Caco-2 (cell line): ENCODE data around the gene HPF1. TPM values are rescaled to one million over a fixed set of nuclear protein-coding genes. Genes with fewer than 3 reads are reported as not detected.
A peak's percentile ranks its signal among the peaks of the same experiment; 100 is the strongest.

Experiments used
- BruUV-seq: library from RNA; stranded (reverse); fragments of 400-500 nt; replicated peaks from 2 replicates; lab custom pipeline; 2021; lab: Mats Ljungman, UMichigan
- CTCF ChIA-PET: fragments of 300-600 bp; sonication (Branson Sonifier 250); formaldehyde crosslinking; loops from one replicate; lab custom pipeline; 2022; ENCODE audit warnings: antibody characterized with exemption; lab: Charles Lee
- POLR2A ChIA-PET: fragments of 300-600 bp; sonication (Branson Sonifier 250); formaldehyde crosslinking; loops from one replicate; lab custom pipeline; 2022; ENCODE audit warnings: antibody characterized with exemption; lab: Charles Lee
- DNase-seq, 2 experiments: peaks; one replicate each; pipeline versions ENCODE4 v3.0.0 to v3.0.0-alpha.2; 2020 to 2022
- H3K27me3 ChIP-seq: replicated peaks from 2 replicates; pipeline ENCODE4 v1.6.0; 2011; ENCODE audit warnings: low read length; ENCODE audit not compliant: control insufficient read depth, insufficient read depth
- H3K36me3 ChIP-seq: 2 replicates; pipeline ENCODE4 v1.5.1; 2011; ENCODE audit warnings: low read length; ENCODE audit not compliant: control insufficient read depth, insufficient read depth
- H3K4me1 ChIP-seq: fragments of 250-450 bp; sonication (Bioruptor Pico); 2 replicates; pipeline ENCODE4 v1.5.1; 2020; ENCODE audit warnings: mild to moderate bottlenecking
- H3K4me3 ChIP-seq: 2 replicates; pipeline ENCODE4 v1.5.1; 2011; ENCODE audit warnings: low read depth, mild to moderate bottlenecking, control low read depth, low read length
- H3K9me3 ChIP-seq: fragments of 250-450 bp; sonication (Bioruptor Pico); 2 replicates; pipeline ENCODE4 v1.5.1; 2020; ENCODE audit warnings: mild to moderate bottlenecking, moderate library complexity
- H3K27ac Mint-ChIP-seq: one replicate; pipeline ENCODE4 v1.8.0; 2022; ENCODE audit warnings: mixed read lengths; ENCODE audit not compliant: unreplicated experiment
- H3K27me3 Mint-ChIP-seq: one replicate; pipeline ENCODE4 v1.8.0; 2022; ENCODE audit warnings: mixed read lengths; ENCODE audit not compliant: insufficient read depth, unreplicated experiment
- H3K36me3 Mint-ChIP-seq: one replicate; pipeline ENCODE4 v1.8.0; 2022; ENCODE audit warnings: mild to moderate bottlenecking, mixed read lengths; ENCODE audit not compliant: insufficient read depth, unreplicated experiment
- H3K4me1 Mint-ChIP-seq: one replicate; pipeline ENCODE4 v1.8.0; 2022; ENCODE audit warnings: low read depth, mixed read lengths; ENCODE audit not compliant: unreplicated experiment
- H3K4me3 Mint-ChIP-seq: one replicate; pipeline ENCODE4 v1.8.0; 2022; ENCODE audit warnings: mild to moderate bottlenecking, moderate library complexity, mixed read lengths; ENCODE audit not compliant: unreplicated experiment
- H3K9me3 Mint-ChIP-seq: one replicate; pipeline ENCODE4 v1.8.0; 2022; ENCODE audit warnings: mixed read lengths; ENCODE audit not compliant: unreplicated experiment
- CTCF ChIP-seq, 2 experiments: fragments of 200-600 bp in 1 of 2; IDR thresholded peaks; 1 replicate in 1 of 2; 2 replicates in 1 of 2; pipeline versions ENCODE4 v1.5.1 to v1.8.0; 2011 to 2022; ENCODE audit warnings: antibody characterized with exemption in 1 of 2, control low read depth in 1 of 2, inconsistent platforms in 1 of 2, low read depth in 1 of 2, low read length in 1 of 2, mild to moderate bottlenecking in 1 of 2, moderate library complexity in 1 of 2; ENCODE audit not compliant: insufficient read depth in 1 of 2, severe bottlenecking in 1 of 2, unreplicated experiment in 1 of 2
- intact Hi-C: fragments of 100-400 bp; cut with micrococcal nuclease; formaldehyde crosslinking; loops from one replicate; pipeline ENCODE4 v1.10.0; 2022; ENCODE audit not compliant: unreplicated experiment
- total RNA-seq: library from RNA; stranded (reverse); gene quantifications from 2 replicates; pipeline ENCODE4 v1.2.3, GENCODE V29; 2022

Gene HPF1
- total RNA-seq, 1 experiment from 2014 or later: 14.9 TPM

- Histone ChIP-seq H3K4me1 (no peaks in the 10 kb centered on the region), H3K36me3 (no peaks in the 10 kb centered on the region), H3K9me3 (no peaks in the 10 kb centered on the region), H3K4me3 (no peak overlapping the region), H3K27me3 (no peaks in the 10 kb centered on the region)
- no peak for DNase-seq
- intact Hi-C loops: no loop called here
- no peaks in the 10 kb centered on the region for H3K36me3 Mint-ChIP-seq
- POLR2A ChIA-PET: no interaction called here
- CTCF ChIA-PET: interaction anchor here (0.6 kb wide), 2 partner anchors 156 to 1753 kb away, joined by 3 to 7 read pairs; no protein-coding TSS in a partner anchor
- peaks cover 3% of the 10 kb centered on the region for H3K27me3 Mint-ChIP-seq
- no peak overlapping the region for H3K4me3 Mint-ChIP-seq
- H3K4me1 Mint-ChIP-seq: no peaks in the 10 kb centered on the region
- no peak overlapping the region for H3K27ac Mint-ChIP-seq
- TF ChIP-seq CTCF (IDR thresholded peaks at IDR 0.05; ENCODE audit: insufficient read depth in 1 of 2, low read depth in 1 of 2, low read length in 1 of 2, severe bottlenecking in 1 of 2, unreplicated experiment in 1 of 2): no peak
- BruUV-seq: no TSS peak
- no peaks in the 10 kb centered on the region for H3K9me3 Mint-ChIP-seq
Observed at GRCh38 chr4:169765835-169766234, 8.1 kb upstream of the HPF1 start.

DNA sequence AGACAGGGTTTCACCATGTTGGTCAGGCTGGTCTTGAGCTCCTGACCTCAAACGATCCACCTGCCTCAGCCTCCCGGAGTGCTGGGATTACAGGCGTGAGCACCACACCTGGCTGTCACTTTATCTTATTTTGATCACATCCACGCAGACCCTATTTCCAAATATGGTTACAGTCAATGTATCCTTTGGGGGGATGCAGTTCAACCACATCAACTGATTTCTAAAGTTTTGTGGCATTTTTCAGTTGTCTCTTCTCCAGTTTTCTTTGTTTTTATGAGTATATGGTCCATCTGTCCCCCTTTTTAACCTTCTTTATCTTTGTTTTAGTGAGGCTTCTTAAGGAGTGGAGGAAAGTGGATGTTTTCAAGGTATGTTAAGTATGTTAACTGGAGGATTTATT lies 4.1 kb upstream of the HPF1 start:
- peaks cover 2% of the 10 kb centered on the region for H3K27me3 Mint-ChIP-seq
- Histone ChIP-seq H3K27me3 (no peaks in the 10 kb centered on the region), H3K4me1 (no peaks in the 10 kb centered on the region), H3K36me3 (no peaks in the 10 kb centered on the region), H3K4me3 (no peak overlapping the region), H3K9me3 (no peaks in the 10 kb centered on the region)
- H3K4me1 Mint-ChIP-seq: peaks cover 5% of the 10 kb centered on the region
- ChIA-PET CTCF (no interaction called here), POLR2A (no interaction called here)
- no peak for DNase-seq
- no peak for TF ChIP-seq CTCF (IDR thresholded peaks at IDR 0.05; ENCODE audit: insufficient read depth in 1 of 2, low read depth in 1 of 2, low read length in 1 of 2, severe bottlenecking in 1 of 2, unreplicated experiment in 1 of 2)
- intact Hi-C loops: no loop called here
- BruUV-seq: no TSS peak
- H3K36me3 Mint-ChIP-seq: no peaks in the 10 kb centered on the region
- H3K9me3 Mint-ChIP-seq: no peaks in the 10 kb centered on the region
- H3K4me3 Mint-ChIP-seq: no peak overlapping the region
- no peak overlapping the region for H3K27ac Mint-ChIP-seq

DNA sequence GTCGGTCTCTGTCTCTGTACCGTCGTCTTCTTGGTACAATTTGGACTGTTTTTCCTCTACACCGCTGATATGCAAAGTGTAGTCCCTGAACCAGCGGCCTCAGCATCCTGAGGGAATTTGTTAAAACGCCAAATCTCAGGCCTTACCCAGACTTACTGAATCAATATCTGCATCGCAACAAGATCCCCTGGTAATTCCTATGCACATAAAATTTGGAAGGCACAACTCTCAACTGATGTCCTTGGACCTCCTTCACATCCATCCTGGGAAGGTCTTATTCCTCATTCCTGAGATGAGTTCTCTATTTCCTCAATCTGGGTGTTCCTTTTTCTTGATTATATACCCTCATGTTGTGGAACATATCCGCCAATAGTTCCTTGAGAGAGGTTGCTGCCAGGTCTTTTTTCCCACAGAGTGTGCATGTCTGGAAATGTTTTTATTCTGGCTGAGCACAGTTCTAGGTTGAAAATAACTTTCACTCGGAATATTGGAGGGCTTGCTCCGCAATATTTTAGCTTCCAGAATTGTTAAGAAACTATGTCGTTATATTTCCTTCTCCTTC lies 738 bp upstream of the HPF1 start:
- no peak for DNase-seq
- H3K36me3 Mint-ChIP-seq: no peaks in the 10 kb centered on the region
- H3K27me3 Mint-ChIP-seq: no peaks in the 10 kb centered on the region
- H3K9me3 Mint-ChIP-seq: no peaks in the 10 kb centered on the region
- H3K4me3 Mint-ChIP-seq: peak overlapping the region; percentile 77
- ChIA-PET POLR2A (no interaction called here), CTCF (no interaction called here)
- Histone ChIP-seq H3K36me3 (no peaks in the 10 kb centered on the region), H3K27me3 (no peaks in the 10 kb centered on the region), H3K9me3 (no peaks in the 10 kb centered on the region), H3K4me1 (0 out of 2 replicates have a peak, but pooled peaks cover 5% of the 10 kb centered on the region), H3K4me3 (no peak overlapping the region)
- peaks cover 12% of the 10 kb centered on the region for H3K4me1 Mint-ChIP-seq
- no peak overlapping the region for H3K27ac Mint-ChIP-seq
- intact Hi-C loops: no loop called here
- no peak for TF ChIP-seq CTCF (IDR thresholded peaks at IDR 0.05; ENCODE audit: insufficient read depth in 1 of 2, low read depth in 1 of 2, low read length in 1 of 2, severe bottlenecking in 1 of 2, unreplicated experiment in 1 of 2)
- BruUV-seq: no TSS peak
